Measurements from ENCODE around the gene GSDME.
"Not testable (repeated sequence)": the region's sequence is repeated elsewhere in the genome, so short reads cannot be mapped to it uniquely, and the experiment has no call there.

Gene GSDME

DNA sequence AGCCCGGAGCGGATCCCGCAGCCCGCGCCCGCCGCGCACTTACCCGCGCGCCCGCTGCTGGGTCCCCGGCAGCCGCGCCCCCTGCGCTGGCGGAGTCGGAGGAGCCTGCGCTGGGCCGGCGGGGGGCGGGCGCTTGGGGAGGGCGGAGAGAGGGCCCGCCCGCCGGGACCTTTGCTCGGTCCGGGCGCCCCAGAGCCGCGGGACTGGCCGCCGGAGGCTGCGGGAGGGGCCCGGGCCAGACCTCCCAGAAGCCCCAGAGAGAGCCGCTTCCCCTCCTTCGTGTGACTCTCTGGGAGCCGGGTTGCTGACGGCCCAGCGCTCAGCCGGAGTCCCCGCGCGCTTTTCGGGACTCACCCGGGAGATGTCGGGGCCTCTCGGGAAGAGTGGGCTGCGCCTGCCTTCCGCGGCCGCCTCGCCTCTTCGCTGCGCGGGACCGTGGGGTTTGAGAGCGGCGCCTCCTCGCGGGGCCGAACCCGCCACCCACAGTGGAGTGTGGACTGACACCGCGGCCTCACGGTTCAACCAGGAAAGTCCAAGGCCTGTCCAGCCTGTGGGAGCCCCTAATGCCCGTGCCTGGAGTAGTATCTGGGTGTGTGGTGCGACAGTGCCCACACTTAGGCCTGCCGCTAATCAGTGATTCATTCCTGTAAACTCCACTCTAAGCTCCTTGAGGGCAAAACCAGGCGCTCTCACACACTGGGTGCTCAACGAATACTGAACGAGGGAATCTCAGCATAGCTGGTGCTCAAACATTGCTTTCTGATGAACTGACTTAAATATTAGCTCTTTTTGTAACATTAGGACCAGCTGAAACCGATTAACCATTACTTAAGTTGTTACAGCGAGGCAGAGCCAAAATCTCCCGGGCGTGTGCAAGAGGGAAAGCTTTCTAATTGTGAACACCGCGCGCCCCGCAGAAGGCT, at the start of gene GSDME:
Gene GSDME, minus strand, starts transcription at position 112 of the 923 bp plus-strand sequence. CDS start 7,690 bp downstream, outside the sequence.
- DNase-seq = peak in 1 of 4 experiments; percentile 21

DNA sequence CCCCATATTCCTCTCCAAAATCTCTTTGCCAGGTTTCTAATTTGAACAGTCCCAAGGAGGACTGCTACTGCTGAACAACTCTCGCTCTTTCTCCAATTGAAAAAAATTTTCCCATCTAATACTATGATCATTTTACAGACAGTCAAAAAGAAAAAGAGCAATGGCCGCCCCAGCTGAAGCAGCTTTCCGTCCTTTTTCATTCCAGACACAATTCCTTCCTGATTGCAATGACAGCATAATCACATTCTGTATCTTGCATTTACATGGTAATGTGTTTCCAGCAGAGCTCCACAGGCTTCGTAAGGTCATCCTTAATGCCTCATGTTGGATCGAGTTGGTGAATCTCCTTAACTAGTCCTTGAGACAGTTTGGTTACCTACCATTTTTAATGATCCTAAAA, 45.0 kb upstream of the GSDME start:
- DNase-seq = no peak

DNA sequence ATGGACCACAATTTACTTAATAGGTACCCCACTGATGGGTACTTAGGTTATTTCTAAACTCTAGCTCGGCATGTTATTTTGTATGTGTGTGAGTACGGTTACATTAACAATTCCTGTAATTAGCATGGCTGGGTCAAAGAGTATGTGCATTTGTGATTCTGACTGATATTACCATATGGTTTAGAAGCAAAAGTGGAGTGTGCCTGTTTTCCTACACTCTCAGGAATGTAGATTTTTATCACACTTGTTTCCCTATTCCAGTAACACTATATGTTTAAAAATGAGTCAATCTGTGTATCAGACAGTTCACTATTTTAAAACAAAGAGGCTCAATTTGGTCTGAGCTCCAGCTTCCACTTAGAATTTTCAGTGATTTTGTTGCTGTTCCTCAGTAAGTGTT, 44.6 kb upstream of the GSDME start:
- no peak for DNase-seq

DNA sequence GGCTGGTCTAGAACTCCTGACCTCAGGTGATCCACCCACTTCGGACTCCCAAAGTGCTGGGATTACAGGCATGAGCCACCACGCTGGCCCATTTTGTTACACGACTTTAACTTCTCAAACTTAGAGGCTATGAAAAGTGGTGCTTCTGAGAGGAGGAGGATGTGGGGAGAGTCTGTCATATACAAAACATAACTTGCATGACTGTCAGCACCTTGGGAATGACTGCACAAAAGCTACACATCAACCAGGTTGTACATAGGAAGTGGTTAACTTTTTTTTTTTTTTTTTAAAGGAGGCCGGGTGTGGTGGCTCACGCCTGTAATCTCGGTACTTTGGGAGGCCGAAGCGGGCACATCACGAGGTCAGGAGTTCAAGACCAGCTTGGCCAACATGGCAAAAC, 43.4 kb upstream of the GSDME start:
- no peak for DNase-seq

DNA sequence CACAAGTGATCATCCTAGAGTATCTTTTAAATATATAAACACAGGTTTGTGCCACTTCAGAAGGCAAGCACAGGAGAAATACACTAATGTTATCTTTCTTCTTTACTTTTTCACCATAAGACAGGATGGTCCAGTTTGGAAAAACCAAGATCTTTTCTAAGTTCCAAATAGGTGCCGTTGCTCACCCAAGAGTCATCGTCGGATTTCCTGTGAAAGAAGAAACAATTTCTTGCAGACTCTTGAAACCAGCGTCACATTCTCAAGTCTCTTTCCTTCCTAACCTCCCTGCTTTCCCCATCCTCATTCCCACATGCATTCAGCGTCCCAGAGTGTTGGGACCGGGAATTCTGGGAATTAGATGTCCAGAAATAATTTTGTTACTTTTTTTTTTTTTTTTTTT, 42.8 kb upstream of the GSDME start:
- no peak for DNase-seq

GRCh38 chr7:24799506-24799905, 42.2 kb upstream of the GSDME start:
- no peak for DNase-seq

GRCh38 chr7:24798261-24798660, 41.0 kb upstream of the GSDME start:
- no peak for DNase-seq

- DNase-seq = no peak
Measured at GRCh38 chr7:24797270-24797669, 40.0 kb upstream of the GSDME start.

DNA sequence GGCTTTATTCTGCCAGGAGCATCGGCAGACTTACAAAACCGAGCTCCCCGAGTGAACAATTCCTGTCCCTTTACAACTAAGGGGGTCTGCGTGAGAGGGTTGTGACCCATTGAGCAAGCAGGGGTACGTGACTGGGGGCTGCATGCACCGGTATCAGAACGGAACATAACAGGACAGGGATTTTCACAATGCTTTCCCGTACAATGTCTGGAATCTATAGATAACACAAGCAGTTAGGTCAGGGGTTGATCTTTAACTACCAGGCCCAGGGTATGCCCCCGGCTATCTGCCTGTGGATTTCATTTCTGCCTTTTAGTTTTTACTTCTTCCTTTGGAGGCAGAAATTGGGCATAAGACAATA, 38.1 kb upstream of the GSDME start:
- DNase-seq = no peak

DNA sequence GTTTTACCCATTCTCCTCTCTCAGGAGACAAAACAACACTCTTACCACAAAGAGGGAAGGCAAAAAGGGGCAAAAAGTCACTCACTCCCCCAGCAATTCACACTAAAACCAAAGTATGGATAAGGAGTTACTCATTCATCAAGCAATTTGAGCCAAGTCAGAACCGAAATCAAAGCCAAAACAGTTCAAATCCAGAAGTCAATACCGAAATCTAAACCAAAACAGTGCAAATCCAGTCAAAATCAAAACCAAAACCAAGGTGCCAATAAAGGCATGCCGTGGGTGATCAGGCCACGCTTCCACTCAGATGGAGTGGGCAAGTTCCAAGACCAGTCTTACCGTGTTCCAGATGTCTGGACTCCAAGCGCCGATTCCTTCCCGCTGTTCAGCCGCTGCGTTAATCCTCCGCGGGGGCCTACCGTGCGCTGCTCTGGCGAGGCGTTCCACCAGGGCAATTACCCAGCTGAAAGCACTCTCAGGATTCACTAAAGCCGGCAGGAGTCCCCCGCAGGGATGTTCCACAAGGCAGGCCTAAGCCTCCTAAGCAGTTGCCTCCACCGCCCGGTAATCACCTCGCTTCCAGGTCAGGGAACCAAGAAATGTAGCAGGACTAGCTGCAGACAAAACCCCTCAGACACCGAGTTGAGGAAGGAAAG, 37.6 kb upstream of the GSDME start:
- DNase-seq = not testable (repeated sequence)

DNA sequence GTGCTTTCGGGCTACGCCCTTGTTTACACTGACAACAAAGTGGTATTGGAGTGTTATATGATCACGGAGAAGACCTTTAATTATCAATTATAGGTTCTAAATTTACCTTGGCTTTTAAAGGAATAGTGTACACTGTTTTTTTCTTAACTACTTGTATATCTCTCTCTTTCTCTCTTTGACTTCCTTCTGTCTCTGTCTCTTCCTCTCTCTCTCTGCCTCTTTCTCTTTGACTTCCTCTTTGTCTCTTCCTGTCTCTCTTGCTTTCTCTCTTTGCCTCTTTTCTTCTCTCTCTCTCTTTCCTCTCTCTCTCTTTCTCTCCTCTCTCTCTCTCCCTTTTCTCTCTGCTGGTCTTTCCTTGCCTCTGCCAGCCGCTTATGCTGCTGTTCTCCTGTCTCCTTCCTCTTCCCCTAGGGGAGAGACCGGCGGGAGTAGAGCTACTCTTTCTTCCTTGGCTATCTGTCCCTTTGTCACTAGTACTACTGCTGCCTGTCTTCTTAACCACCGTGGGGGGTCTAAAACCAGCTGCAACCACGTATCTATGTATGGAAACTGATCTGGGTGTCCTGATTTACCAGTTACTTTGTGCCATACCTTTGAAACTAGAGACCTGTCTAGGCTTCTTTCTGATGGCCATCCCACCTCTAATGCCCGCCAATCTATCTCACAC, 36.9 kb upstream of the GSDME start:
- no peak for DNase-seq

- no peak for DNase-seq
Measured at GRCh38 chr7:24788961-24789576, 31.8 kb upstream of the GSDME start.

- no peak for DNase-seq
Measured at GRCh38 chr7:24788075-24788474, 30.8 kb upstream of the GSDME start.

DNA sequence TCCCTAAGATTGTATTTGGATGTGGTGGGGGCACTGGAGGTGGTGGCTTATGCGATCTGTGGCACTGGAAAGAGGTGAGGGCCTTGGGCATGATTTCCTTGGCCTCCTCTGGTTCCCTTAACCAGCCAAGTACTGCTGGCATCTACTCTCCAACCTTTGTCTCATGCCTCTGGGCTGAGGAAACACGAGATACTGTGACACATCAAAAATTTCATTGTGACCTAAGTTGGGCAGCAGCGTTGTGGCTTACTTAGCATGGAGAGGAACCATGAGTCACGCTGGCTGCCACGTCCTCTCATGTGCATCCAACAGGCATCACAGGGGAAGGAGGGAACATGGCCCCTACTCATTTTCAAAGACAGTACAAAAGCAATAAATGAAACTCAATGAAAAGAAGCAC, 29.7 kb upstream of the GSDME start:
- DNase-seq = no peak

- no peak for DNase-seq
Measured at GRCh38 chr7:24786306-24786705, 29.0 kb upstream of the GSDME start.

- no peak for DNase-seq
Measured at GRCh38 chr7:24784277-24784676, 27.0 kb upstream of the GSDME start.

DNA sequence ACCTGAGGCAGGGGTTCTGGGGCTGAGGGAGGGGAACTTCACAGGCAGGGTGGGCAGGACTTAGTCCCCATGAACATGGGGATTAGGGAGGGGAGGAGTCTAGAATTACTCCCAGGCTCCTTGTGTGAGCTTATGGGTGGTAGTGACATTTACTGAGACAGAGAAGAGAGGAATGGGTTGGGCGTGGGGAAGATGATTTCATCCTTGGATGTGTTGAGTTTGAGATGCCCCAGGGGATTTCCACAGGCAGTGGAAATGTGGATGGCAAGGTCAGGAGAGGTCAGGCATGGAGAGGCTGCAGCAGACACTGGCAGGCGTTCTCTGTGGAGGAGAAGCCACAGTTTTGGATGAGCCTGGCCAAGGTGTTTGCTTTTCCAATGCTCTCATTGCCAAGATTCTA, 26.4 kb upstream of the GSDME start:
- no peak for DNase-seq

- no peak for DNase-seq
Measured at GRCh38 chr7:24781106-24781505, 23.8 kb upstream of the GSDME start.

GRCh38 chr7:24779283-24779655, 22.0 kb upstream of the GSDME start:
- DNase-seq = no peak

DNA sequence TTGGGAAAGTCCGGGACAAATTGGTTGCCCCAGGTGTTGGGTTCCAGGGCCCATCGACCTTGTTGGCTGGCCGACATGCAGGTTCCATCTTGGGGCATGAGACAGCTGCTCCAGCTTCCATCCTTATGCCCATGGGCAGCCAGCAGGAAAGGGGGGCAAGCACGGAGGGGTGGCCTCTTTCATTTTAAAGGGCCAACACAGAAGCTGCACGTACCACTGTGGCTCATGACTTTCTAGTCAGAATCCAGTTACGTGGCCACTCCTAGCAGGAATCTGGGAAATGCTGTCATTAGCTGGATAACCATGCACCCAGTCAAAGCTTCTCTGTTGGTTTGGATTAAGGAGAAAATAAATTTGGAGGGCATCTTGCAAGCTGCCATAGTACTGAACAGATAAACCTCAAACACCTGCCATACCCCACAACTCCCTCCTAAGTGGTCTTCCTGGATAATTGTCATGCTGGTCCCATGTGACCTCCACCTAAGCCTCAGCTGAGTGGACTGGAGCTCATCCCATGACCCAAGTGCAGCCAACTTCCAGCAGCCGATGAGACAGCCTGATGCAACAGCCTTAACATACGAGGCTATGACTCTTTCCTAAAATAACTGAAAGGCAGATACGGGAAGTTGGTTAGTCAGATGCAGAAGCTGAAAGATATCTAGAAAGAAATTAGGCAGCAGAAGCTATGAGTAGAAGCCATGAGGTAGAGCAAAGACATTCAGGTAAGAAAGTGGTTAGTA, 21.4 kb upstream of the GSDME start:
- DNase-seq = no peak

DNA sequence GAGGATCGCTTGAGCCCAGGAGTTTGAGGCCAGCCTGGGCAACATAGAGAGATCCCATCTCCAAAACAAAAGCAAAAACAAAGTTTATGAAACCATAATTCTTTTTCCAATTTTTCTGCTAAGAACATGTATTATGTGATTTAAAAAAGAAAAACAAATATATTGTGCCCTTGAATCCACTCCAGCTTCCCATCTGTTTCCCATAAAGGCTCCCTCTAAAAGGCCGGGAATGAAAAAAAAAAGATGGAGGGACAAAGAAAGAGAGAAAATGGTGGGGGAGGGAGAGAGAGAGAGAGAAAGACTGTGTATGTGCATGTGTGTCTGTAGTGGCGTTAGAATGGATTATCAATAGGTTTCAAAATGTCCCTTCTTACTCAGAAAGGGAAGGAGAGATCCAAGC, 20.5 kb upstream of the GSDME start:
- DNase-seq = no peak

DNA sequence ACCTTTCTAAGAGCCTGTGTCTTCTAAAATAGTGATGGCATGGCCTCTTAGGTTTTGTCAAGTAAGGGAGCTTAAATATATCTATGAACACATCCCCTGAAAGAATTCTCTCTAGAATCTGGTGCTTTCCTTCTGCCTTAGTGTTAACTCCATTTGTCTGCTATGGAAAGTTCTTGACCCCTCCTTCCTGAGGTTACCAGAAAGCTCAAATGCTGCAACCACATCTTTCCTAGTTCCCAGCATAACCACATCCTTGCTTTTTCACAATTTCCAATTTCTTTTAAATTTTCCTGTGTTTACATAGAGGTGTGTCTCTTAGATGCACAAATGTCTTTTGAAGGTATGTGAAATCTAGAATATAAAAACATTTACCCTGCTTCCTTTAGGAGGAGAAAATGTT, 16.4 kb upstream of the GSDME start:
- DNase-seq = no peak

GRCh38 chr7:24769851-24770250, 12.6 kb upstream of the GSDME start:
- no peak for DNase-seq

Data from activated naive CD4-positive, alpha-beta T cell (primary cell).